ENCODE results near the gene DAAM1. TPM values are rescaled to one million over a fixed set of nuclear protein-coding genes. Genes with fewer than 3 reads are reported as not detected.
A peak's percentile ranks its signal among the peaks of the same experiment; 100 is the strongest.

The DAAM1 gene
- polyA plus RNA-seq, 3 donors: 54.3 to 64.8 (median 58.0) TPM

- no peak for DNase-seq (ENCODE audit: low read depth in 3 of 3, low spot score in 2 of 3)
Observed at GRCh38 chr14:59355091-59355490, 166.6 kb downstream of the DAAM1 start.

GRCh38 chr14:59356312-59356711 lies 167.8 kb downstream of the DAAM1 start:
- DNase-seq (ENCODE audit: low read depth in 3 of 3, low spot score in 2 of 3): no peak

GRCh38 chr14:59356767-59357166 lies 168.3 kb downstream of the DAAM1 start:
- no peak for DNase-seq (ENCODE audit: low read depth in 3 of 3, low spot score in 2 of 3)

- DNase-seq (ENCODE audit: low read depth in 3 of 3, low spot score in 2 of 3): no peak
Observed at GRCh38 chr14:59358102-59358501, 169.6 kb downstream of the DAAM1 start.

GRCh38 chr14:59358784-59359183 lies 170.3 kb downstream of the DAAM1 start:
- DNase-seq (ENCODE audit: low read depth in 3 of 3, low spot score in 2 of 3): no peak

DNA sequence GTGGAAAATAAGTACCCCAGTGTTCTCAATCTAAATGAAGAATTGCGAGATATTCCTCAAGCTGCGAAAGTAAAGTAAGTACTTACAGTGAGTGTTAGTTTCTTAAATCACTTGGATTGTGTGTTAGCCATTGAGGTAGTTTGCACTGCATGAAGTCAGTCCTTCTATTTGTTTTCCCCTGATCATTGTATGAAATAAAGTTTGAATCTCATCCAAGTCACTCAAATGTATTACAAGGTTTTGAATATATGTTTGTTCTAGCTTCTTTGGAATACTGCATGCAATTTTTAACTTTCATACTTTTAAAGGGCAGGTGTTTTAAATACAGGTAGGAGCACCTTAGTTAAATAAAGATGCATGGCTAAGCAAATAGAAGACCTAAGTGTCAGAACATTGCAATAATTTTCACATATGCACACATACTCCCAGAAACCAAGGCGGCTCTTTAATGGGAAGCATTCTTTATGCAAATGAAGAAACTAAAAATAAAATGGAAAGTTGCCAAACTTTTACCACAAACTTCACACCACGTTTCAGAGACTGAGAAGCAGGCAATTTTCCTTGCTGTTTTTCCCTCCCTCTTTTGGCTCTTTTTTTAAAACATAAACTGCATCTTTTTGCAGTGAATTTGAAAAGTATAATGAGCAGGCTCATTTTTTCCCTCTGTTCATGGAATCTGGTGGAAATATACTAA lies 171.1 kb downstream of the DAAM1 start:
- no peak for DNase-seq (ENCODE audit: low read depth in 3 of 3, low spot score in 2 of 3)

- no peak for DNase-seq (ENCODE audit: low read depth in 3 of 3, low spot score in 2 of 3)
Observed at GRCh38 chr14:59360233-59360632, 171.8 kb downstream of the DAAM1 start.

DNA sequence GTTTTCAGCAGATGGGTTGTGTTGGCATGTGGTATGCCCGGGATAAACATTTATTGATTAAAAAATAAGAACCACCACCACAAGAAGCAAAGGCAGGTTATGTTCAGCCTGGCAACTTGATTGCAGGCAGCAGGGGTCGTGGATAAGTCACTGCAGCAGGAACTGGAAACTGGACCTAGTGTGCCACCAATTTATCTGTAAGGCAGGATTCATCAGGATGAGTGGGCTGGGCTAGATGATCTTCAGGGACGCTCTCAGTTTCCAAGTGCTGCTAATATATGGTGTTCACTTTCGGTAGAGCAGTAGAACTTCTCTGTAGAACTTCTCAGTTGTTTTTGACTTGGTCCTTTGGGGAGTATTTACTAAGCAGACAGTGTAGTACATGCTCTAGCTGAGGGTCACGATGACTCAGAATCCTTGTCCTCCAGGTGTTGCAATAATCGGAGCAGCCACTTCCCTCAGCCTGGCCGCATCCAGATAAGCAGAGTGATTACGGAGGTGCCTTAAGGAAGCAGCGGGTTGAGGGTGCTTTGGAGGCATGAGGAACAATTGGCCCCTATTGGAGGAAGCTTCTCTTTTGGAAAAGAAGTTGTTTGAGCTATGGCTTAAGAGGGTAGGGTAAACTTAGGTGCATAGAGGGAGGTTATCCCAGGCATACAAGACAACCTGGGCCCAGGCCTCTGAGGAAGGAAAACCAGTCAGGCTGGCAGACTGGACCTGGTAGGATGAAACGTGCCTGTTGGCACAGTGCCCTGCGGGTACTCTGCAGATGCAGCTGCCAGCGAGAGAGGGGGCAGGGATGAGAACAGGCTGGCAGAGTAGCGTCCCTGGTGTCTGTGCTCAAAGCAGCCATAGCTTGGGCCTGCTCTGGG lies 172.7 kb downstream of the DAAM1 start:
- no peak for DNase-seq (ENCODE audit: low read depth in 3 of 3, low spot score in 2 of 3)

DNA sequence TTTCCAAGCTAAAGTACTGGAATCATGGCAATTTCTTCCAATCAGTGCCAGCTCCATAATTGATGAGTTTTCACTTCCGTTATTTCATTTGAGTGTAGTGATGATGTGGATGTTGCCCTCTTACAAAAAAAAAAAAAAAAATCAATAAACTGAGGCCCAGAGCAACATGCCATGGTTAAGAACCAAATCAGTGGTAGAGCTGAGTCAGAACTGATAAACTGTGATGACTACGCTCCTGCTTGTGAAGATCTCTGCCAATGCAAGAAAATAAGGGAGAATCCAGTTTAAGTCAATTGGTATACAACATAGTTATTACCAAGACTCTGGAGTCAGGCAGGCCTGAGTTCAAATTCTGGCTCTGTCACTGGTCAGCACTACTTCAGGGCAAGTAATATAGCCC lies 174.0 kb downstream of the DAAM1 start:
- no peak for DNase-seq (ENCODE audit: low read depth in 3 of 3, low spot score in 2 of 3)

- DNase-seq (ENCODE audit: low read depth in 3 of 3, low spot score in 2 of 3): no peak
Observed at GRCh38 chr14:59363531-59364226, 175.2 kb downstream of the DAAM1 start.

DNA sequence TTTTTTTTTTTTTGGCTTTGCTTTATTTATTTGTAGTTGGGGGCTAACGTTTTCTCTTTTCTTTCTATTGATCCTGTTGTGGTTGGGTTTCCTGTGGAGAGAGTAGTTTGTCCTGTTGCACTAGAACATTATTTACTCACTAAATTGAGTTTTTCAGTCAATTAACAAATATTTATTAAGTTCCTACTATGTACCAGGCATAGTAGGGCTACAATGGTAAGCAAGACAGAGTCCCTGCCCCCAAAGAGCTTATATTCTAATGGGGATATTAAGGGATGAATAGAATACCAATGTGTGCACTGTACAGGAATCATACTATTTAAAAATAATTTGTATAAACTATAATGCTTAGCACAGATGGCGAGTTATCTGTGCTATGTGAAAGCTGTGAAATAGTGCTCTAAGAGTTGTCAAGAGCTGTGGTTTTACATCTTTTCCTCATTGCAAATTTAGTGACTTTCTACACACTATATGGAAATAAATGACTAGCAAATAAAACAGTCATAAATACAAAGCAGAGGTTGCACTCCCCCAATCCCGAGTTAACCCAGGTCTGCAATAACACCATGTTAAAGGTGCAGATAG lies 181.8 kb downstream of the DAAM1 start:
- DNase-seq (ENCODE audit: low read depth in 3 of 3, low spot score in 2 of 3): no peak

GRCh38 chr14:59371771-59372170 lies 183.3 kb downstream of the DAAM1 start:
- DNase-seq (ENCODE audit: low read depth in 3 of 3, low spot score in 2 of 3): no peak

DNA sequence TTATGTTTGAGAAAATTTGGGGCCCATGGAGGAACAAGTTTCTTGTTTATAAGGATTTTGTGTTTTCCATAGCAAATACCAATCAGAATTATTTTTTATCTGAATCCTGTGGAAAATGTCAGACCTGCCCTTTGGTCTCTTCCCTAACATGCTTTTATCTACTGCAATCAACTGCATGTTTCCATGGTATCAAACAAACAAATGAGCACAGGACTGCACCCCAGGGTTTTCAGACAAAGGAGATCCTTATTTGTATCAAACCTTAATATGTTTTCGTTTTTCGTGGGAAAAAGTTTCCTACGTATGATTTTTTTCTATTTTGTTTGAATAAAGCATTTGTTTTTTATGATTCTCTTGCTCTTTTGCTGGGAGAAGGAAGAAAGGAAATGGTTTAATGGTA lies 185.6 kb downstream of the DAAM1 start:
- DNase-seq (ENCODE audit: low read depth in 3 of 3, low spot score in 2 of 3): no peak

DNA sequence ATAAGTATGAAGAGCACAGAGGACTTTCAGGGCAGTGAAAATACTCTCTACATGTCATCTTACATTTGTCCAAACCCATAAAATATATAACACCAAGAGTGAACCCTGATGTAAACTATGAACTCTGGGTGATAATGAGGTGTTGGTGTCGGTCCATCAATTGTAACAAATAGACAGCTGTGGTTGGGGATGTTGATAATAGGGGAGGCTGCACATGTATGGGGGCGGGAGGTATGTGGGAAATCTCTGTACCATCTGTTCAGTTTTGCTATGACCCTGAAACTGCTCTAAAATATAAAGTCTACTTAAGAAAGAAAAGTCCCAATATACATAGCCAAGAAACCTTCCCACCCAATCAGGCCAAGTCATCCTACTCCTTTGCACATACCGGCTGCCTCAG lies 188.2 kb downstream of the DAAM1 start:
- DNase-seq (ENCODE audit: low read depth in 3 of 3, low spot score in 2 of 3): no peak

DNA sequence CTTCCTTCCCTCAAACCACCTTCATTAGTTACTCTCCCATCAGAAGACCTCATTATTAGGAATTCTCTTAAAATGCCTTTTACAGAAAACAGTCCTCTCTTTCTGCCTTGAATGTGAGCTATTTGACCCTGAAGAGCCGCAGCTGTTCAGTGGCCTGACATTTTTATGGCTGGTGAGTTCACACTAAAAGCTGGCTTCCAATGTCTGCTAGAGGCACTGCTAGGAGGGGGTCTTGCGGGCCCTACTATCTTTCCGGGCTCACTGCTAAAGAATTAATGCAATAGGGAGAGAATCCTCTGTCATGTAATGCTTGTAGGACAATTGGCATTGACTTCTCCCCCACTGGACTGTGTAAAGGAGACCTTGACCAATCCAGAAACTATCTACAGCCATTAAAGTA lies 189.0 kb downstream of the DAAM1 start:
- DNase-seq (ENCODE audit: low read depth in 3 of 3, low spot score in 2 of 3): peak; percentile 62 to 72 (median 69)

- DNase-seq (ENCODE audit: low read depth in 3 of 3, low spot score in 2 of 3): peak in 2 of 3 donors; percentile 39 to 54
Observed at GRCh38 chr14:59377991-59378601, 189.6 kb downstream of the DAAM1 start.

- DNase-seq (ENCODE audit: low read depth in 3 of 3, low spot score in 2 of 3): no peak
Observed at GRCh38 chr14:59389936-59390335, 201.5 kb downstream of the DAAM1 start.

DNA sequence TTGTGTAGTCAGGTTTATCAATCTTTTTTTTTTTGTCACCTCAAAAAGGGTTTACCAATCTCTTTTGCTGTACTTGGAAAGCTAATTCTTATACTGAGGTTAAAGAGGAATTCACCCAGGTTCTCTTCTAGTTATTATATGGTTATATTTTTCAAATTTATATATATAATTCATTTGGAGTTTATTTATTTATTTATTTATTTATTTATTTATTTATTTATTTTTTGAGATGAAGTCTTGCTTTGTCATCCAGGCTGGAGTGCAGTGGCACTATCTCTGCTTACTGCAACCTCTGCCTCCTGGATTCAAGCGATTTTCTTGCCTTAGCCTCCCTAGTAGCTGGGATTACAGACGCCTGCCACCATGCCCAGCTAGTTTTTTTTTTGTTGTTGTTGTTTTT lies 202.9 kb downstream of the DAAM1 start:
- DNase-seq (ENCODE audit: low read depth in 3 of 3, low spot score in 2 of 3): no peak

DNA sequence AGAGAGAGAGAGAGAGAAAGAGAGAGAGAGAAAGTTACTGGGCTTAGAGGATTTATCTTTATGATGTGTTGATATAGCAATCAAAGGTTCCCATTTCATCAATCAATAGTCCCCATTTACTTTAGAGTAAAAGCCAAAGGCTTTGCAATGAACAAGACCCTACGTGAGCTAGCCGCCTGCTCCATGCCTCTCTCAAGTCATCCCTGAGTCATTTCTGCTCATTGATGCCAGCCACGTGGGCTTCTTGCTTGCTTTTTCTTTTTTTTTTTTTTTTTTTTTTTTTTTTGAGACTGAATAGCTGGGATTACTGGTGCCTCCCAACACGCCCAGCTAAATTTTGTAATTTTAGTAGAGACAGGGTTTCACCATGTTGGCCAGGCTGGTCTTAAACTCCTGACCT lies 205.8 kb downstream of the DAAM1 start:
- DNase-seq (ENCODE audit: low read depth in 3 of 3, low spot score in 2 of 3): no peak

- no peak for DNase-seq (ENCODE audit: low read depth in 3 of 3, low spot score in 2 of 3)
Observed at GRCh38 chr14:59395672-59396071, 207.2 kb downstream of the DAAM1 start.

GRCh38 chr14:59398841-59399240 lies 210.4 kb downstream of the DAAM1 start:
- no peak for DNase-seq (ENCODE audit: low read depth in 3 of 3, low spot score in 2 of 3)

Measured in right renal cortex interstitium (tissue), 3 donors.